Activated CD4-positive, alpha-beta T cell treated with anti-CD3 and anti-CD28 coated beads, Interleukin-2, amount 50 U/mL, for 1 hour (primary cell): ENCODE results near the gene HADHA.

Experiments
- DNase-seq: peaks from one replicate; pipeline ENCODE4 v3.0.0-alpha.2; 2020

Gene HADHA

GRCh38 chr2:26243470-26244308 is 743 bp downstream of the HADHA start:
- DNase-seq, result peak; percentile 3

GRCh38 chr2:26241928-26242436 is 2.5 kb downstream of the HADHA start:
- no peak for DNase-seq

GRCh38 chr2:26238311-26238958 is 6.0 kb downstream of the HADHA start:
- no peak for DNase-seq

GRCh38 chr2:26237868-26238267 is 6.6 kb downstream of the HADHA start:
- DNase-seq, result no peak

- no peak for DNase-seq
These were observed 9.3 kb downstream of the HADHA start for GRCh38 chr2:26235089-26235488.

GRCh38 chr2:26230806-26231205 is 13.6 kb downstream of the HADHA start:
- DNase-seq, result no peak

- DNase-seq, result no peak
These were observed 14.8 kb downstream of the HADHA start for GRCh38 chr2:26229595-26229994.

GRCh38 chr2:26224095-26224494 is 20.3 kb downstream of the HADHA start:
- DNase-seq, result no peak

GRCh38 chr2:26223018-26223417 is 21.4 kb downstream of the HADHA start:
- no peak for DNase-seq

GRCh38 chr2:26217720-26218119 is 26.7 kb downstream of the HADHA start:
- no peak for DNase-seq

- no peak for DNase-seq
These were observed 27.8 kb downstream of the HADHA start for GRCh38 chr2:26216587-26216986.

- no peak for DNase-seq
These were observed 28.6 kb downstream of the HADHA start for GRCh38 chr2:26215833-26216232.

GRCh38 chr2:26214759-26215158 is 29.7 kb downstream of the HADHA start:
- no peak for DNase-seq

- DNase-seq, result no peak
These were observed 32.4 kb downstream of the HADHA start for GRCh38 chr2:26212011-26212410.

- no peak for DNase-seq
These were observed 40.5 kb downstream of the HADHA start for GRCh38 chr2:26203906-26204305.

- DNase-seq, result no peak
These were observed 41.4 kb downstream of the HADHA start for GRCh38 chr2:26202981-26203490.

GRCh38 chr2:26197516-26197915 is 46.9 kb downstream of the HADHA start:
- no peak for DNase-seq

GRCh38 chr2:26196683-26197418 is 47.6 kb downstream of the HADHA start:
- DNase-seq, result no peak

- no peak for DNase-seq
These were observed 49.1 kb downstream of the HADHA start for GRCh38 chr2:26195040-26195984.

GRCh38 chr2:26193578-26194231 is 50.7 kb downstream of the HADHA start:
- no peak for DNase-seq

GRCh38 chr2:26191316-26192159 is 52.9 kb downstream of the HADHA start:
- no peak for DNase-seq
